ENCODE data around the gene GRK7. TPM values are rescaled to one million over a fixed set of nuclear protein-coding genes. Genes with fewer than 3 reads are reported as not detected.

GRK7 gene
- total and polyA plus RNA-seq, 2 of the 13 experiments (the other 11 are each of a cell fraction or from before 2014, with no cell fraction given), result not detected

GRCh38 chr3:141735176-141735575 lies 28.0 kb upstream of the GRK7 start:
- no peaks in the 10 kb centered on the region for H4K20me1 ChIP-seq (ENCODE audit: insufficient read depth, low read length)
- ChIA-PET POLR2A (no interaction called here), CTCF (ENCODE audit: low intra/inter-chr PET ratio, low total read pairs) (no interaction called here)
- H3K9me3 ChIP-seq (ENCODE audit: low read length), result no peaks in the 10 kb centered on the region
- DNase-seq (ENCODE audit: low spot score) (no peak), ATAC-seq (no peak), FAIRE-seq (no peak)
- H3K36me3 ChIP-seq (replicated peaks in 1 of 2; ENCODE audit: control insufficient read depth in 1 of 2, insufficient read depth in 2 of 2, low read length in 2 of 2), result no peaks in the 10 kb centered on the region
- H2AFZ ChIP-seq (ENCODE audit: low read length), result no peak overlapping the region
- in situ Hi-C loops (cut with HindIII; ENCODE audit: extremely low pct_ligation_motif_present, low pct_unique_long_range_greater_than_20kb), result loop anchor here (10.0 kb wide), 1 partner anchor 140 kb away; the partner anchor contains the start of gene ATP1B3
- no peak for TF ChIP-seq HMGA1 (CRISPR knock-in tag; conservative IDR thresholded peaks at IDR 0.05)
- TF ChIP-seq ZNF232 (CRISPR knock-in tag; IDR thresholded peaks at IDR 0.05; ENCODE audit: borderline replicate concordance), result no peak
- TF ChIP-seq PREB (CRISPR knock-in tag; IDR thresholded peaks at IDR 0.05), result no peak
- no peak for TF ChIP-seq MYNN (CRISPR knock-in tag; IDR thresholded peaks at IDR 0.05; ENCODE audit: low read depth)
- TF ChIP-seq DR1 (CRISPR knock-in tag; IDR thresholded peaks at IDR 0.05), result no peak
- no peak for TF ChIP-seq U2AF2 (IDR thresholded peaks at IDR 0.05; ENCODE audit: low read depth, low read length)
- TF ChIP-seq ZNF431 (CRISPR knock-in tag; IDR thresholded peaks at IDR 0.05; ENCODE audit: borderline replicate concordance, low read depth), result no peak
- no peak for TF ChIP-seq REL (CRISPR knock-in tag; conservative IDR thresholded peaks at IDR 0.05)
- TF ChIP-seq HOXA9 (CRISPR knock-in tag; IDR thresholded peaks at IDR 0.05; ENCODE audit: borderline replicate concordance), result no peak
- TF ChIP-seq MTF1 (CRISPR knock-in tag; IDR thresholded peaks at IDR 0.05), result no peak
- TF ChIP-seq ZBTB21 (CRISPR knock-in tag; IDR thresholded peaks at IDR 0.05), result no peak
- no peak for TF ChIP-seq ZBTB33 (CRISPR knock-in tag; IDR thresholded peaks at IDR 0.05)
- no peak for TF ChIP-seq FOXA3 (CRISPR knock-in tag; IDR thresholded peaks at IDR 0.05)
- TF ChIP-seq ZNF557 (CRISPR knock-in tag; IDR thresholded peaks at IDR 0.05), result no peak
- no peak for TF ChIP-seq THAP7 (CRISPR knock-in tag; IDR thresholded peaks at IDR 0.05)
- TF ChIP-seq SMAD1 (CRISPR knock-in tag; IDR thresholded peaks at IDR 0.05; ENCODE audit: borderline replicate concordance, low read depth), result no peak
- no peak for TF ChIP-seq MIER3 (CRISPR knock-in tag; IDR thresholded peaks at IDR 0.05; ENCODE audit: borderline replicate concordance)
- TF ChIP-seq, protein P1, sequence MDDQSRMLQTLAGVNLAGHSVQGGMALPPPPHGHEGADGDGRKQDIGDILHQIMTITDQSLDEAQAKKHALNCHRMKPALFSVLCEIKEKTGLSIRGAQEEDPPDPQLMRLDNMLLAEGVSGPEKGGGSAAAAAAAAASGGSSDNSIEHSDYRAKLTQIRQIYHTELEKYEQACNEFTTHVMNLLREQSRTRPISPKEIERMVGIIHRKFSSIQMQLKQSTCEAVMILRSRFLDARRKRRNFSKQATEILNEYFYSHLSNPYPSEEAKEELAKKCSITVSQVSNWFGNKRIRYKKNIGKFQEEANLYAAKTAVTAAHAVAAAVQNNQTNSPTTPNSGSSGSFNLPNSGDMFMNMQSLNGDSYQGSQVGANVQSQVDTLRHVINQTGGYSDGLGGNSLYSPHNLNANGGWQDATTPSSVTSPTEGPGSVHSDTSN (CRISPR knock-in tag; IDR thresholded peaks at IDR 0.05; ENCODE audit: borderline replicate concordance), result no peak
- no peak for TF ChIP-seq TARDBP (CRISPR knock-in tag; IDR thresholded peaks at IDR 0.05)
- no peak for TF ChIP-seq ETV5 (CRISPR knock-in tag; IDR thresholded peaks at IDR 0.05; ENCODE audit: borderline replicate concordance)
- peaks cover 21% of the 10 kb centered on the region for H3K79me2 ChIP-seq (ENCODE audit: insufficient read depth, low read length)
- H3K9ac ChIP-seq (ENCODE audit: insufficient read depth, low read depth, low read length), result no peak overlapping the region
- BruUV-seq (replicated peaks), result no TSS peak
- H3K27ac ChIP-seq (ENCODE audit: extremely low read length, insufficient read depth, low read length), result no peak overlapping the region
- intact Hi-C loops (cut with micrococcal nuclease; ENCODE audit: unreplicated experiment), result loop anchor here (5.0 kb wide), 1 partner anchor 88 kb away; no protein-coding TSS in a partner anchor
- peak overlapping the region; percentile 36; the same call in 1 of the 2 replicates for H3K4me2 ChIP-seq (ENCODE audit: low read depth, low read length)
- no peak overlapping the region for H3K4me3 ChIP-seq (replicated peaks in 1 of 3; ENCODE audit: insufficient read depth in 1 of 3, low read depth in 2 of 3, low read length in 3 of 3)
- H3K4me1 ChIP-seq (ENCODE audit: insufficient read depth, low read length), result peaks cover 48% of the 10 kb centered on the region
- H3K27me3 ChIP-seq (ENCODE audit: control insufficient read depth in 1 of 2, insufficient read depth in 2 of 2, low read length in 2 of 2), result no peaks in the 10 kb centered on the region; a peak in 1 of 5 replicates
